ENCODE measurements around the gene DNAAF8.
A peak's percentile ranks its signal among the peaks of the same experiment; 100 is the strongest.

Gene DNAAF8

GRCh38 chr16:4734063-4734729 lies at the start of gene DNAAF8, which contains the start of gene ANKS3:
Gene DNAAF8, plus strand, starts transcription at chr16:4734537. Its CDS starts 1,978 bp downstream, at chr16:4736515.
Gene ANKS3, minus strand, starts transcription at chr16:4734271. Its CDS starts 4,122 bp downstream, at chr16:4730149.
- DNase-seq = peak; percentile 60 to 73

- no peak for DNase-seq
These were observed 49.6 kb upstream of the DNAAF8 start for GRCh38 chr16:4684763-4685162.

GRCh38 chr16:4685292-4685691 lies 49.0 kb upstream of the DNAAF8 start:
- DNase-seq = no peak

GRCh38 chr16:4685776-4686496 lies 48.4 kb upstream of the DNAAF8 start:
- no peak for DNase-seq

GRCh38 chr16:4686497-4687210 lies 47.7 kb upstream of the DNAAF8 start:
- DNase-seq = no peak

- DNase-seq = no peak
These were observed 46.9 kb upstream of the DNAAF8 start for GRCh38 chr16:4687416-4687815.

GRCh38 chr16:4687946-4688673 lies 46.2 kb upstream of the DNAAF8 start:
- DNase-seq = no peak

- no peak for DNase-seq
These were observed 45.7 kb upstream of the DNAAF8 start for GRCh38 chr16:4688674-4689045.

GRCh38 chr16:4689091-4689671 lies 45.2 kb upstream of the DNAAF8 start:
- no peak for DNase-seq

GRCh38 chr16:4689864-4690704 lies 44.3 kb upstream of the DNAAF8 start:
- DNase-seq = no peak

GRCh38 chr16:4690946-4691665 lies 43.2 kb upstream of the DNAAF8 start:
- no peak for DNase-seq

- no peak for DNase-seq
These were observed 42.5 kb upstream of the DNAAF8 start for GRCh38 chr16:4691666-4692412.

- no peak for DNase-seq
These were observed 41.7 kb upstream of the DNAAF8 start for GRCh38 chr16:4692460-4693295.

GRCh38 chr16:4693296-4693955 lies 40.9 kb upstream of the DNAAF8 start, which contains the start of gene NUDT16L1:
Gene NUDT16L1, plus strand, starts transcription at chr16:4693562. Its CDS starts 165 bp downstream, at chr16:4693727.
- DNase-seq = peak; percentile 64 to 87

GRCh38 chr16:4693956-4694641 lies 40.2 kb upstream of the DNAAF8 start:
- no peak for DNase-seq

- DNase-seq = no peak
These were observed 39.5 kb upstream of the DNAAF8 start for GRCh38 chr16:4694642-4695451.

Measured in NCI-H187 (cell line).